22Rv1 (cell line): ENCODE measurements around the gene GP5.

Source experiments
- ZFX ChIP-seq: fragments of 450-650 bp; IDR thresholded peaks from 2 replicates; pipeline ENCODE4 v1.6.1; 2017; ENCODE audit warnings: antibody characterized with exemption, borderline replicate concordance
- TF ChIP-seq, protein P1 (sequence below): fragments of 450-650 bp; IDR thresholded peaks from 2 replicates; pipeline ENCODE4 v1.5.1; 2017; ENCODE audit warnings: mild to moderate bottlenecking

DNA sequence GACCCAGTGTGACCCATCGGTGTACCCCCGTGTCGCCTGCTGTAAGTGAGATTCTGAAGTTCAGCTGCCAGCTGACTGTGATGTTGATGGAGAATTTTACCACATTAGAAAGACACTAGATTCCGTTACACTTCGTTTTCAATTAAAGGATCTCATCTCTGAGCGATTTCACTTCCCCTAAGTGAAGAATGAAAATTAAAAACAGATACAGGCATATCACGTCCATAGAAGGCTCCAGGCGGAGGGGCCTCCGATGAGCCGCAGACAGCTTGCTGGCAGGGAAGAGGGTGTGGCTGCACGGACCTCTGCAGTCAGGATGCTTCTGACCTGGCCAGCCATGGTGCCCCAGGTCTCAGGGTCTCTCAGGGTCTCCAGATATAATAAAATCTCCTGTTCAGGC, 41.4 kb downstream of the GP5 start:
- TF ChIP-seq, protein P1, sequence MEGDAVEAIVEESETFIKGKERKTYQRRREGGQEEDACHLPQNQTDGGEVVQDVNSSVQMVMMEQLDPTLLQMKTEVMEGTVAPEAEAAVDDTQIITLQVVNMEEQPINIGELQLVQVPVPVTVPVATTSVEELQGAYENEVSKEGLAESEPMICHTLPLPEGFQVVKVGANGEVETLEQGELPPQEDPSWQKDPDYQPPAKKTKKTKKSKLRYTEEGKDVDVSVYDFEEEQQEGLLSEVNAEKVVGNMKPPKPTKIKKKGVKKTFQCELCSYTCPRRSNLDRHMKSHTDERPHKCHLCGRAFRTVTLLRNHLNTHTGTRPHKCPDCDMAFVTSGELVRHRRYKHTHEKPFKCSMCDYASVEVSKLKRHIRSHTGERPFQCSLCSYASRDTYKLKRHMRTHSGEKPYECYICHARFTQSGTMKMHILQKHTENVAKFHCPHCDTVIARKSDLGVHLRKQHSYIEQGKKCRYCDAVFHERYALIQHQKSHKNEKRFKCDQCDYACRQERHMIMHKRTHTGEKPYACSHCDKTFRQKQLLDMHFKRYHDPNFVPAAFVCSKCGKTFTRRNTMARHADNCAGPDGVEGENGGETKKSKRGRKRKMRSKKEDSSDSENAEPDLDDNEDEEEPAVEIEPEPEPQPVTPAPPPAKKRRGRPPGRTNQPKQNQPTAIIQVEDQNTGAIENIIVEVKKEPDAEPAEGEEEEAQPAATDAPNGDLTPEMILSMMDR: no peak
- no peak for TF ChIP-seq ZFX
